MCF 10A (cell line): ENCODE results near the gene MAP3K7CL. TPM values are rescaled to one million over a fixed set of nuclear protein-coding genes. Genes with fewer than 3 reads are reported as not detected.

Source experiments
- total RNA-seq: library from RNA; stranded (reverse); gene quantifications from 2 replicates; pipeline ENCODE4 v1.2.3, GENCODE V29; 2022

Gene MAP3K7CL
- total RNA-seq, 1 experiment from 2014 or later, result 4.9 TPM

Other genes starting within 250 kb of the MAP3K7CL start
- 27.1 and 34.3 TPM in 2 replicates for gene LTN1, start 137.8 kb upstream of the MAP3K7CL start, total RNA-seq
- gene RWDD2B, start 111.3 kb upstream of the MAP3K7CL start, total RNA-seq, result 34.1 and 40.8 TPM in 2 replicates
- 28.0 and 39.3 TPM in 2 replicates for gene USP16, start 106.0 kb upstream of the MAP3K7CL start, total RNA-seq
- gene CCT8, start 57.0 kb upstream of the MAP3K7CL start, total RNA-seq, result 174 and 221 TPM in 2 replicates
- 69.3 and 76.6 TPM in 2 replicates for gene BACH1, start 168.3 kb downstream of the MAP3K7CL start, total RNA-seq